Keratinocyte (primary cell): ENCODE results near the gene PLEKHJ1. TPM values are rescaled to one million over a fixed set of nuclear protein-coding genes. Genes with fewer than 3 reads are reported as not detected.

Experiments used
- DNase-seq: peaks from one replicate; pipeline ENCODE4 v3.0.0-alpha.2; 2011; ENCODE audit warnings: low read depth, missing footprints, low spot score
- FAIRE-seq: peaks from 2 replicates; lab custom pipeline; 2011; peaks lifted over from hg19 to GRCh38; lab: Jason Lieb, UNC
- H2AFZ ChIP-seq: 2 replicates; pipeline ENCODE4 v1.6.0; 2012; ENCODE audit warnings: low read length, control low read depth, inconsistent platforms; ENCODE audit not compliant: control insufficient read depth
- H3K27ac ChIP-seq: 2 replicates; pipeline ENCODE4 v1.5.1; 2011; ENCODE audit warnings: low read length; ENCODE audit not compliant: control insufficient read depth, insufficient read depth
- H3K27me3 ChIP-seq: 3 replicates; pipeline ENCODE4 v1.6.0; 2011; ENCODE audit warnings: low read length; ENCODE audit not compliant: control insufficient read depth, insufficient read depth; ENCODE audit errors: extremely low read depth
- H3K36me3 ChIP-seq, 2 experiments: 2 replicates in 1 of 2; 3 replicates in 1 of 2; pipeline ENCODE4 v1.5.1; 2011; ENCODE audit warnings: low read length in 2 of 2, mild to moderate bottlenecking in 1 of 2; ENCODE audit not compliant: control insufficient read depth in 2 of 2, insufficient read depth in 2 of 2; ENCODE audit errors: extremely low read depth in 1 of 2
- H3K4me1 ChIP-seq: 3 replicates; pipeline ENCODE4 v1.5.1; 2011; ENCODE audit warnings: low read length; ENCODE audit not compliant: control insufficient read depth, insufficient read depth; ENCODE audit errors: extremely low read depth
- H3K4me2 ChIP-seq: 3 replicates; pipeline ENCODE4 v1.6.0; 2011; ENCODE audit warnings: low read depth, low read length; ENCODE audit not compliant: control insufficient read depth, insufficient read depth; ENCODE audit errors: extremely low read depth
- H3K4me3 ChIP-seq, 3 experiments: fragments of 200-600 bp in 1 of 3; sonication (generic) in 1 of 3; 2 replicates in 2 of 3; 3 replicates in 1 of 3; pipeline ENCODE4 v1.5.1; 2011 to 2016; ENCODE audit warnings: low read length in 3 of 3, mild to moderate bottlenecking in 3 of 3, control low read depth in 2 of 3, inconsistent platforms in 1 of 3, low read depth in 1 of 3, mixed read lengths in 1 of 3, mixed run types in 1 of 3, moderate library complexity in 1 of 3; ENCODE audit not compliant: control insufficient read depth in 2 of 3, insufficient read depth in 2 of 3; ENCODE audit errors: extremely low read depth in 1 of 3
- H3K79me2 ChIP-seq: 2 replicates; pipeline ENCODE4 v1.6.0; 2012; ENCODE audit warnings: low read length; ENCODE audit not compliant: control insufficient read depth, insufficient read depth
- H3K9ac ChIP-seq: 3 replicates; pipeline ENCODE4 v1.6.0; 2011; ENCODE audit warnings: low read length; ENCODE audit not compliant: control insufficient read depth, insufficient read depth; ENCODE audit errors: extremely low read depth
- H3K9me1 ChIP-seq: 3 replicates; pipeline ENCODE4 v1.6.0; 2011; ENCODE audit warnings: low read length; ENCODE audit not compliant: control insufficient read depth, insufficient read depth; ENCODE audit errors: extremely low read depth
- H3K9me3 ChIP-seq: 2 replicates; pipeline ENCODE4 v1.5.1; 2012; ENCODE audit warnings: low read depth, low read length; ENCODE audit not compliant: control insufficient read depth
- H4K20me1 ChIP-seq: 3 replicates; pipeline ENCODE4 v1.6.0; 2011; ENCODE audit warnings: low read length; ENCODE audit not compliant: control insufficient read depth, insufficient read depth; ENCODE audit errors: extremely low read depth
- CTCF ChIP-seq, 3 experiments: IDR thresholded peaks in 1 of 3; conservative IDR thresholded peaks in 1 of 3; optimal IDR thresholded peaks in 1 of 3; 2 replicates in 2 of 3; 3 replicates in 1 of 3; pipeline versions ENCODE3 to v1.5.1; 2011; ENCODE audit warnings: low read length in 3 of 3, mild to moderate bottlenecking in 3 of 3, moderate library complexity in 2 of 3, control low read depth in 1 of 3, inconsistent platforms in 1 of 3; ENCODE audit not compliant: insufficient read depth in 2 of 3; ENCODE audit errors: extremely low read depth in 1 of 3
- EZH2 ChIP-seq: IDR thresholded peaks from one replicate; pipeline ENCODE4 v1.6.1; 2012; ENCODE audit warnings: inconsistent platforms, mild to moderate bottlenecking, low read length, moderate library complexity
- dilution Hi-C: fragments of 300-500 bp; cut with MboI; formaldehyde crosslinking; loops from one replicate; pipeline ENCODE4 v1.7.0; 2020; ENCODE audit warnings: low sequenced_read_pairs; ENCODE audit not compliant: extremely low pct_ligation_motif_present
- polyA plus RNA-seq, 5 experiments: library from polyadenylated mRNA; depleted of rRNA in 3 of 5; stranded (reverse) in 3 of 5; stranded (forward) in 1 of 5; unstranded in 1 of 5; fragments of >200 nt; gene quantifications; 1 replicate in 1 of 5; 2 replicates in 3 of 5; 3 replicates in 1 of 5; pipeline versions ENCODE4 v1.2.1 to v1.2.3, GENCODE V29; 2011 to 2012; ENCODE audit warnings: missing spikeins in 2 of 5, low read depth in 1 of 5, low replicate concordance in 1 of 5
- small RNA-seq, 3 experiments: library from RNA; depleted of rRNA; stranded (forward); fragments of <200 nt; gene quantifications; one replicate each; pipeline ENCODE3, GENCODE V24; 2012; ENCODE audit warnings: low read depth in 3 of 3, low replicate concordance in 1 of 3; ENCODE audit not compliant: insufficient read length in 3 of 3

Gene PLEKHJ1
- polyA plus RNA-seq, 1 donor (not counting 4 experiments of a cell fraction or from before 2014, with no cell fraction given) = 36.8 TPM

GRCh38 chr19:2184422-2184975, 51.6 kb downstream of the PLEKHJ1 start:
- no peak for FAIRE-seq
- peaks cover 8% of the 10 kb centered on the region for H4K20me1 ChIP-seq
- TF ChIP-seq EZH2 (no peak), CTCF (optimal IDR thresholded peaks at IDR 0.05 in 1 of 3, IDR thresholded peaks at IDR 0.05 in 1 of 3, conservative IDR thresholded peaks at IDR 0.05 in 1 of 3; ENCODE audit: extremely low read depth in 1 of 3, insufficient read depth in 2 of 3, low read length in 3 of 3) (no peak)

More at GRCh38 chr19:2184422-2184975, 51.6 kb downstream of the PLEKHJ1 start:
- peaks cover 19 to 33% of the 10 kb centered on the region in 2 experiments for H3K36me3 ChIP-seq
- no peaks in the 10 kb centered on the region for H3K27me3 ChIP-seq
- H3K9me1 ChIP-seq = peaks cover 2% of the 10 kb centered on the region
- H3K4me3 ChIP-seq = no peak overlapping the region
- no peaks in the 10 kb centered on the region for H3K4me1 ChIP-seq
- H3K4me2 ChIP-seq = no peak overlapping the region
- H3K79me2 ChIP-seq = peaks cover 57% of the 10 kb centered on the region
- H2AFZ ChIP-seq = no peak overlapping the region
- no peaks in the 10 kb centered on the region for H3K9me3 ChIP-seq
- H3K9ac ChIP-seq = no peak overlapping the region
- dilution Hi-C loops = no loop called here
- DNase-seq = no peak
- H3K27ac ChIP-seq = no peak overlapping the region

Small RNA genes lying within 50 kb of the gene (small RNA-seq; reads per million reads assigned to genes)
- gene MIR1227 = 0 reads per million in 3 experiments

Other genes with a start within 250 kb of the PLEKHJ1 start
- gene BTBD2, start 220.6 kb downstream of the PLEKHJ1 start, polyA plus RNA-seq = 19.2 to 24.7 TPM (median 22.3 TPM) in 3 replicates
- gene MKNK2, start 185.1 kb downstream of the PLEKHJ1 start, polyA plus RNA-seq = 64.0 to 113 TPM (median 88.3 TPM) in 3 replicates
- gene MOB3A, start 140.0 kb downstream of the PLEKHJ1 start, polyA plus RNA-seq = 24.1 to 61.8 TPM (median 34.2 TPM) in 3 replicates
- gene IZUMO4, start 139.4 kb downstream of the PLEKHJ1 start, polyA plus RNA-seq = 6.0 to 14.9 TPM (median 6.7 TPM) in 3 replicates
- 51.1 to 108 TPM (median 56.1 TPM) in 3 replicates for gene AP3D1, start 84.8 kb downstream of the PLEKHJ1 start, polyA plus RNA-seq
- gene DOT1L, start 72.4 kb downstream of the PLEKHJ1 start, polyA plus RNA-seq = 3.0 to 4.6 TPM (median 3.3 TPM) in 3 replicates
- gene SF3A2, start 495 bp upstream of the PLEKHJ1 start, polyA plus RNA-seq = 4.7 to 24.1 TPM (median 4.7 TPM) in 3 replicates
- 0.02 to 0.15 TPM (median 0.07 TPM) in 3 replicates for gene AMH, start 13.0 kb upstream of the PLEKHJ1 start, polyA plus RNA-seq
- gene JSRP1, start 20.1 kb upstream of the PLEKHJ1 start, polyA plus RNA-seq = not detected in 3 replicates
- gene PEAK3, start 45.8 kb upstream of the PLEKHJ1 start, polyA plus RNA-seq = not detected in 3 replicates
- gene LINGO3, start 71.8 kb upstream of the PLEKHJ1 start, polyA plus RNA-seq = not detected in 3 replicates
- 206 to 275 TPM (median 243 TPM) in 3 replicates for gene LSM7, start 92.3 kb upstream of the PLEKHJ1 start, polyA plus RNA-seq
- 9.3 to 20.9 TPM (median 13.5 TPM) in 3 replicates for gene SPPL2B, start 92.4 kb upstream of the PLEKHJ1 start, polyA plus RNA-seq
- not detected in 3 replicates for gene TMPRSS9, start 123.9 kb upstream of the PLEKHJ1 start, polyA plus RNA-seq
- 38.8 to 64.3 TPM (median 45.0 TPM) in 3 replicates for gene TIMM13, start 191.3 kb upstream of the PLEKHJ1 start, polyA plus RNA-seq
- 55.7 to 84.8 TPM (median 80.1 TPM) in 3 replicates for gene LMNB2, start 220.6 kb upstream of the PLEKHJ1 start, polyA plus RNA-seq
- 20.6 to 32.4 TPM (median 26.8 TPM) in 3 replicates for gene GADD45B, start 239.8 kb upstream of the PLEKHJ1 start, polyA plus RNA-seq